Mesendoderm (in vitro differentiated cells): ENCODE data around the gene IGF1R.

Source experiments
- DNase-seq: peaks from one replicate; pipeline ENCODE4 v3.0.0; 2013
- H2AK5ac ChIP-seq: 2 replicates; pipeline ENCODE4 v1.6.1; 2013; ENCODE audit warnings: low read length, inconsistent platforms
- H2BK120ac ChIP-seq: 2 replicates; pipeline ENCODE4 v1.6.1; 2013; ENCODE audit warnings: low read depth, mild to moderate bottlenecking, low read length, moderate library complexity, mixed read lengths
- H2BK15ac ChIP-seq: replicated peaks from 2 replicates; pipeline ENCODE4 v1.6.1; 2013; ENCODE audit warnings: low read depth, mild to moderate bottlenecking, moderate library complexity
- H2BK5ac ChIP-seq: 2 replicates; pipeline ENCODE4 v1.6.1; 2013; ENCODE audit warnings: low read length, inconsistent platforms
- H3K18ac ChIP-seq: 2 replicates; pipeline ENCODE4 v1.6.1; 2013; ENCODE audit warnings: mild to moderate bottlenecking, low read length, mixed read lengths
- H3K23ac ChIP-seq: one replicate; pipeline ENCODE4 v1.6.1; 2013; ENCODE audit warnings: low read length
- H3K27ac ChIP-seq: 2 replicates; pipeline ENCODE4 v1.5.1; 2013; ENCODE audit warnings: low read depth, mild to moderate bottlenecking, inconsistent platforms, low read length, moderate library complexity
- H3K27me3 ChIP-seq: 2 replicates; pipeline ENCODE4 v1.6.1; 2013; ENCODE audit warnings: low read length, control low read depth, mild to moderate bottlenecking, inconsistent platforms; ENCODE audit not compliant: insufficient read depth, poor library complexity
- H3K36me3 ChIP-seq: 2 replicates; pipeline ENCODE4 v1.6.1; 2013; ENCODE audit warnings: low read length, inconsistent platforms; ENCODE audit not compliant: control insufficient read depth, insufficient read depth
- H3K4ac ChIP-seq: one replicate; pipeline ENCODE4 v1.6.1; 2013; ENCODE audit warnings: low read depth, mild to moderate bottlenecking, low read length, moderate library complexity
- H3K4me1 ChIP-seq: 2 replicates; pipeline ENCODE4 v1.6.1; 2013; ENCODE audit warnings: low read depth, low read length, inconsistent platforms; ENCODE audit not compliant: control insufficient read depth
- H3K4me2 ChIP-seq: 2 replicates; pipeline ENCODE4 v1.6.1; 2013; ENCODE audit warnings: low read length
- H3K4me3 ChIP-seq: 2 replicates; pipeline ENCODE4 v1.5.1; 2013; ENCODE audit warnings: mild to moderate bottlenecking, low read length
- H3K56ac ChIP-seq: one replicate; pipeline ENCODE4 v1.6.1; 2013; ENCODE audit warnings: low read length
- H3K79me1 ChIP-seq: 2 replicates; pipeline ENCODE4 v1.6.1; 2013; ENCODE audit warnings: low read length, inconsistent platforms
- H3K79me2 ChIP-seq: 2 replicates; pipeline ENCODE4 v1.6.1; 2013; ENCODE audit warnings: mild to moderate bottlenecking, low read length; ENCODE audit not compliant: control insufficient read depth, insufficient read depth
- H3K9ac ChIP-seq: 2 replicates; pipeline ENCODE4 v1.6.1; 2013; ENCODE audit warnings: low read length, inconsistent platforms
- H4K5ac ChIP-seq: one replicate; pipeline ENCODE4 v1.6.1; 2013; ENCODE audit warnings: low read length
- H4K8ac ChIP-seq: one replicate; pipeline ENCODE4 v1.6.1; 2013; ENCODE audit warnings: low read depth, mild to moderate bottlenecking, control low read depth, low read length, moderate library complexity
- WGBS: extraction: QIAGEN DNeasy Blood & Tissue Kit; methylation state at CpG from one replicate; pipeline ENCODE4 v1.1.7; 2013; ENCODE audit warnings: low lambda C conversion rate, missing lambda C conversion rate; ENCODE audit not compliant: insufficient coverage; ENCODE audit errors: extremely low coverage; 5-methylcytosine and 5-hydroxymethylcytosine counted together

The IGF1R gene

GRCh38 chr15:98684436-98684835 lies 36.1 kb downstream of the IGF1R start:
- Histone ChIP-seq H2BK5ac (no peak overlapping the region), H3K18ac (no peak overlapping the region), H3K79me1 (peaks cover 37% of the 10 kb centered on the region), H3K9ac (no peak overlapping the region), H3K56ac (no peak overlapping the region), H3K4me2 (no peak overlapping the region), H3K27ac (no peak overlapping the region), H3K79me2 (peaks cover 91% of the 10 kb centered on the region), H2BK15ac (no peak overlapping the region), H3K4ac (no peak overlapping the region), H3K4me1 (peaks cover 18% of the 10 kb centered on the region), H3K23ac (no peak overlapping the region), H4K5ac (no peak overlapping the region), H3K27me3 (no peaks in the 10 kb centered on the region), H2AK5ac (no peak overlapping the region), H3K36me3 (no peaks in the 10 kb centered on the region), H3K4me3 (no peak overlapping the region), H2BK120ac (no peak overlapping the region), H4K8ac (no peak overlapping the region)
- DNase-seq: no peak
- no CpG with 5 or more reads among the region's 4 CpGs for WGBS

- Histone ChIP-seq H2BK120ac (no peak overlapping the region), H3K23ac (no peak overlapping the region), H2BK5ac (no peak overlapping the region), H4K8ac (no peak overlapping the region), H3K79me1 (peaks cover 41% of the 10 kb centered on the region), H3K4me3 (no peak overlapping the region), H3K56ac (no peak overlapping the region), H3K9ac (no peak overlapping the region), H3K4me1 (peaks cover 18% of the 10 kb centered on the region), H2AK5ac (no peak overlapping the region), H3K79me2 (peaks cover 93% of the 10 kb centered on the region), H4K5ac (no peak overlapping the region), H3K4me2 (no peak overlapping the region), H3K27me3 (no peaks in the 10 kb centered on the region), H3K18ac (no peak overlapping the region), H3K36me3 (no peaks in the 10 kb centered on the region), H3K4ac (no peak overlapping the region), H3K27ac (no peak overlapping the region), H2BK15ac (no peak overlapping the region)
- no CpG with 5 or more reads among the region's 5 CpGs for WGBS
- DNase-seq: no peak
Measured at GRCh38 chr15:98684995-98685525, 36.7 kb downstream of the IGF1R start.

- Histone ChIP-seq H3K4me2 (no peak overlapping the region), H3K56ac (no peak overlapping the region), H3K36me3 (no peaks in the 10 kb centered on the region), H3K79me1 (peaks cover 39% of the 10 kb centered on the region), H3K4me3 (no peak overlapping the region), H2BK15ac (no peak overlapping the region), H3K4ac (no peak overlapping the region), H3K23ac (no peak overlapping the region), H3K9ac (no peak overlapping the region), H2BK120ac (no peak overlapping the region), H4K5ac (no peak overlapping the region), H3K4me1 (peaks cover 20% of the 10 kb centered on the region), H2AK5ac (no peak overlapping the region), H3K27ac (no peak overlapping the region), H3K18ac (no peak overlapping the region), H3K79me2 (peaks cover 93% of the 10 kb centered on the region), H4K8ac (no peak overlapping the region), H3K27me3 (no peaks in the 10 kb centered on the region), H2BK5ac (no peak overlapping the region)
- no peak for DNase-seq
- no CpG with 5 or more reads among the region's 5 CpGs for WGBS
Measured at GRCh38 chr15:98686983-98687382, 38.6 kb downstream of the IGF1R start.

- Histone ChIP-seq H4K5ac (no peak overlapping the region), H3K4ac (no peak overlapping the region), H2AK5ac (no peak overlapping the region), H3K27ac (no peak overlapping the region), H3K23ac (no peak overlapping the region), H3K79me2 (peaks cover 94% of the 10 kb centered on the region), H3K56ac (no peak overlapping the region), H2BK15ac (no peak overlapping the region), H3K9ac (no peak overlapping the region), H3K4me2 (no peak overlapping the region), H3K36me3 (no peaks in the 10 kb centered on the region), H3K27me3 (no peaks in the 10 kb centered on the region), H3K4me1 (peaks cover 15% of the 10 kb centered on the region), H2BK5ac (no peak overlapping the region), H4K8ac (no peak overlapping the region), H3K4me3 (no peak overlapping the region), H2BK120ac (no peak overlapping the region), H3K79me1 (peaks cover 45% of the 10 kb centered on the region), H3K18ac (no peak overlapping the region)
- WGBS: no CpG with 5 or more reads among the region's 5 CpGs
- DNase-seq: no peak
Measured at GRCh38 chr15:98689431-98689861, 41.1 kb downstream of the IGF1R start.

GRCh38 chr15:98690272-98690950 lies 42.1 kb downstream of the IGF1R start:
- H2BK15ac ChIP-seq: no peak overlapping the region
- WGBS: no CpG with 5 or more reads among the region's 6 CpGs

GRCh38 chr15:98692213-98692612 lies 43.9 kb downstream of the IGF1R start:
- no peak for DNase-seq
- Histone ChIP-seq H3K79me2 (peaks cover 95% of the 10 kb centered on the region), H3K27ac (no peak overlapping the region), H2AK5ac (no peak overlapping the region), H3K9ac (no peak overlapping the region), H3K4ac (no peak overlapping the region), H3K36me3 (no peaks in the 10 kb centered on the region), H3K79me1 (peaks cover 50% of the 10 kb centered on the region), H3K4me1 (peaks cover 14% of the 10 kb centered on the region), H3K23ac (no peak overlapping the region), H4K8ac (no peak overlapping the region), H3K4me2 (no peak overlapping the region), H2BK15ac (no peak overlapping the region), H2BK5ac (no peak overlapping the region), H4K5ac (no peak overlapping the region), H3K56ac (no peak overlapping the region), H3K18ac (no peak overlapping the region), H3K27me3 (no peaks in the 10 kb centered on the region), H2BK120ac (no peak overlapping the region), H3K4me3 (no peak overlapping the region)
- no CpG with 5 or more reads among the region's 2 CpGs for WGBS

More at GRCh38 chr15:98690272-98690950, 42.1 kb downstream of the IGF1R start:
- Histone ChIP-seq H3K9ac (no peak overlapping the region), H3K36me3 (no peaks in the 10 kb centered on the region), H3K4ac (no peak overlapping the region), H2AK5ac (no peak overlapping the region), H3K23ac (no peak overlapping the region), H3K27ac (no peak overlapping the region), H2BK5ac (no peak overlapping the region), H3K27me3 (no peaks in the 10 kb centered on the region), H3K18ac (no peak overlapping the region), H3K4me2 (no peak overlapping the region), H3K4me3 (no peak overlapping the region), H2BK120ac (no peak overlapping the region), H4K8ac (no peak overlapping the region), H3K56ac (no peak overlapping the region), H3K4me1 (peaks cover 18% of the 10 kb centered on the region), H3K79me2 (peaks cover 94% of the 10 kb centered on the region), H3K79me1 (peaks cover 49% of the 10 kb centered on the region), H4K5ac (no peak overlapping the region)
- DNase-seq: no peak
